RWPE1 (cell line): ENCODE data around the gene BST1.
A peak's percentile ranks its signal among the peaks of the same experiment; 100 is the strongest.

ENCODE experiments used
- CTCF ChIA-PET: fragments of 350-600 bp; sonication (Branson Sonifier 250); formaldehyde crosslinking; extraction: SDS; loops from one replicate; lab custom pipeline; 2021; lab: Yijun Ruan, JAX
- POLR2A ChIA-PET: fragments of 400-600 bp; formaldehyde crosslinking; extraction: SDS; loops from one replicate; lab custom pipeline; 2020; ENCODE audit warnings: antibody characterized with exemption; ENCODE audit not compliant: low non-redundant PET; lab: Yijun Ruan, JAX
- DNase-seq: peaks from one replicate; pipeline ENCODE4 v3.0.0; 2012; ENCODE audit warnings: low spot score
- H3K27ac ChIP-seq: fragments of 450-650 bp; 2 replicates; pipeline ENCODE4 v1.5.1; 2017
- TF ChIP-seq, protein P1 (sequence below): fragments of 450-650 bp; conservative IDR thresholded peaks from 2 replicates; pipeline ENCODE4 v1.5.1; 2017; ENCODE audit warnings: low read depth, mild to moderate bottlenecking

The BST1 gene

DNA sequence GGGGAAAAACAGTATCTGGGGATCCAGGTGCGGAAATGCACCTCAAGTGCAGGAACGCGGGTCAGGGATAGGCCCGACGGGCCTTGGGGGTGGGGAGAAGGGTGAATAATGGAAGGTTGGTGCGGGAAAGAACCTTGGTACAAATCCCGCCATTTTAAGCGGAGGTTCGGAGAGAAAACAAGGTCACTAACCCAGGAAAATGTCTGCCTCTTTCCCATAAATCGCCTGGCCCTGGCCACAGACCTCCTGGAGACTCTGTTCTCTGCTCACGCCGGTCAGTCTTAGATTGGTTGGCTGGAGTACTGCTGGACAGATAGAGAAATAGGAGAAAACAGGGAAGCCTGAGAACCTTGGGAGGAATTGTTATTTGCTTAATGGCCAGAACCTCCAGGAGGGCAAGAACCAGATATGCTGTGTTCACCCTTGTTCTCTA is 46.8 kb upstream of the BST1 start:
- POLR2A ChIA-PET = no interaction called here
- H3K27ac ChIP-seq = peak overlapping the region; percentile 93
- DNase-seq = no peak
- CTCF ChIA-PET = interaction anchor here (0.8 kb wide), 1 partner anchor 26 kb away, joined by 5 read pairs; no protein-coding TSS in a partner anchor
- TF ChIP-seq, protein P1, sequence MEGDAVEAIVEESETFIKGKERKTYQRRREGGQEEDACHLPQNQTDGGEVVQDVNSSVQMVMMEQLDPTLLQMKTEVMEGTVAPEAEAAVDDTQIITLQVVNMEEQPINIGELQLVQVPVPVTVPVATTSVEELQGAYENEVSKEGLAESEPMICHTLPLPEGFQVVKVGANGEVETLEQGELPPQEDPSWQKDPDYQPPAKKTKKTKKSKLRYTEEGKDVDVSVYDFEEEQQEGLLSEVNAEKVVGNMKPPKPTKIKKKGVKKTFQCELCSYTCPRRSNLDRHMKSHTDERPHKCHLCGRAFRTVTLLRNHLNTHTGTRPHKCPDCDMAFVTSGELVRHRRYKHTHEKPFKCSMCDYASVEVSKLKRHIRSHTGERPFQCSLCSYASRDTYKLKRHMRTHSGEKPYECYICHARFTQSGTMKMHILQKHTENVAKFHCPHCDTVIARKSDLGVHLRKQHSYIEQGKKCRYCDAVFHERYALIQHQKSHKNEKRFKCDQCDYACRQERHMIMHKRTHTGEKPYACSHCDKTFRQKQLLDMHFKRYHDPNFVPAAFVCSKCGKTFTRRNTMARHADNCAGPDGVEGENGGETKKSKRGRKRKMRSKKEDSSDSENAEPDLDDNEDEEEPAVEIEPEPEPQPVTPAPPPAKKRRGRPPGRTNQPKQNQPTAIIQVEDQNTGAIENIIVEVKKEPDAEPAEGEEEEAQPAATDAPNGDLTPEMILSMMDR = no peak

DNA sequence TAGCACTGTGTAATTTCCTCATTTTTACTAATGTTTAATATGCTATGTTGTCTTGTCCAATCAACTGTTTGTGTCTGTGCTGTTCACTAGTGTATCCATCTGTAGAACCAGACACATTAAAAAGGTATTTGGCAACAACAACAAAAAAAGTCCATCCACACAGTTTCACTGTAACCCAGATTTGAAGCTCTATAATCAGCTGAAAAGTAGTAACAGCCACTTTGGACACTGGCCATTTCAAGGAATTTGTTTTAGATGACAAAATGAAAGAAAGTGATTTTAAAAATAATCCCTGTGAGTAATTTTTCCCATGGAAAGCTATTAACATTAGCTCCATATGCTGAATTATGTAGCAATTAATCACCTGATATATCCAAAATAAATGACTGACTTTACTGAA is 45.5 kb upstream of the BST1 start:
- DNase-seq = no peak
- POLR2A ChIA-PET = no interaction called here
- CTCF ChIA-PET = no interaction called here
- TF ChIP-seq, protein P1 = no peak
- no peak overlapping the region for H3K27ac ChIP-seq

DNA sequence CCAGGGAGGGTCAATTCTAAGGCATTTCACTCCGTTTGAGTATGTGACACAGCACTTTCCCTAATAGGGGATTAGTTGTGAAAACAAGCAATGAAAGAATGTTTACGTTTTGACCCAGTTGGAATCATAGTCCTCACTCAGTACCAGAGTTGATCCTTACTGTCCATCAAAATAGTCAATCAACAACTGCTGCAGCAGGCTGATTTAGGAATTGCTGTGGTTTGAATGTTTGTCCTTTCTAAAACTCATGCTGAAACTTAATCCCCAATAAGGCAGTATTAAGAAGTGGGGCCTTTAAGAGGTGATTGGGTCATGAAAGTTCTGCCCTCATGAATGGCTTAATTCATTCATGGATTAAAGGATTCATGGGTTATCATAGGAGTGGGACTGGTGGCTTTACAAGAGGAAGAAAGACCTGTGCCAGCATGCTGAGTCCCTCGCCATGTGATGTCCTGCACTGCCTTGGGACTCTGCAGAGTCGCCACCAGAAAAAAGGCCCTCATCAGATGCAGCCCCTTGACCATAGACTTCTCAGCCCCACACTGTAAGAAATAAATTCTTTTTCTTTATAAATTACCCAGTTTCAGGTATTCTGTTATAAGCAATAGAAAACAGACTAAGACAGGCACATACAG is 44.6 kb upstream of the BST1 start:
- no peak for DNase-seq
- H3K27ac ChIP-seq = no peak overlapping the region
- TF ChIP-seq, protein P1 = no peak
- POLR2A ChIA-PET = no interaction called here
- CTCF ChIA-PET = no interaction called here

DNA sequence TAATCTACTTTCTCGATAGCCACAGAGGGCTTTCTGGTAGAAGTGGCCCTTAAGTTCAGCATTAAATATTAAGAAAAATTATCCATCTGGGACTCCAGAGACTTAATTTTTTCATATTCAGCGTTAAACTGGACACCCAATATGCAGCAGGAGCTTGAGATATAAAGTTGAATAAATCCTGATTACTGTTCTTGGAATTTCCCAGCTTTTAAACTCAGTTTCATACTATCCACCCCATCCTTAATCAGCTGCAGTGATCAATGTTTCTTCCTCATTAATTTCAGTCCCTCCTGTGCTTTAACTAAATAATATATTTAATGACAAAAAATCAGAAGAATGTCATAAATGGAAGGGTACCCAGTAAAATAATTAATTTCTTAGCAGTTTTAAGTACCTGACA is 44.1 kb upstream of the BST1 start:
- ChIA-PET CTCF (no interaction called here), POLR2A (no interaction called here)
- no peak overlapping the region for H3K27ac ChIP-seq
- TF ChIP-seq, protein P1 = no peak
- DNase-seq = no peak

DNA sequence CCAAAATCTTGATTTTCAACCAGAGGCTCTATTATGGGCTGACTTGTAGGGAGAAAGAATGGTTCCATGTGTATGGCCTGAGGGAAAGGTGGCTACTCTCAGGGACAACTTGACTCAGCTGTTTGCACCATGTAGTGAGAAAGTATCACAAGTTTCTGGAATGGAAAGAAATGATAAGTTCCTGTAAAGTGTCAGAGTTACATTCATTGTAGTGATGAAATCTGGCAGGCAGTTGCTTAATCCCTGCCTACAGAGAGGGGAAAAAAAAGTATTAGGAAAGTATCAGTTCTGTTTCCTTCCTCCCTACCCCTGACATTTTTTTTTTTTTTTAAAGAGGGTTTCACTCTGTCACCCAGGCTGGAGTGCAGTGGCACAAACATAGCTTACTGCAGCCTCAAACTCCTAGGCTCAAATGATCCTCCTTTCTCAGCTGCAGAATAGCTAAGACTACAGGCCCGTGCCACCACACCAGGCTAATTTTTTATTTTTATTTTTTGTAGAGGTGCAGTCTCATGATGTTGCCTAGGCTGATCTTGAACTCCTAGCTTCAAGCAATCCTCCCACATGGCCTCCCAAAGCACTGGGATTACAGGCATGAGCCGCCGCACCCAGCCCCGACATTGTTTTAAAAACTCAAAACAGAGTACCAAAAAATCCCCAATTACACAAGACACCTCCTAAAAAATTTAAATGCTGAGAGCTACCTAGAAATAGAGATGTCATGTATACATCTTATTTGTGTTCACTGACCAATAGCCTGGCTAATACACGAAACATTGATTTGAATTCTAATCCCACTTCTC is 42.9 kb upstream of the BST1 start:
- ChIA-PET POLR2A (no interaction called here), CTCF (interaction anchor here (0.6 kb wide), 1 partner anchor 41 kb away, joined by 8 read pairs; no protein-coding TSS in a partner anchor)
- H3K27ac ChIP-seq = peak overlapping the region; percentile 62
- DNase-seq = no peak
- TF ChIP-seq, protein P1 = no peak

DNA sequence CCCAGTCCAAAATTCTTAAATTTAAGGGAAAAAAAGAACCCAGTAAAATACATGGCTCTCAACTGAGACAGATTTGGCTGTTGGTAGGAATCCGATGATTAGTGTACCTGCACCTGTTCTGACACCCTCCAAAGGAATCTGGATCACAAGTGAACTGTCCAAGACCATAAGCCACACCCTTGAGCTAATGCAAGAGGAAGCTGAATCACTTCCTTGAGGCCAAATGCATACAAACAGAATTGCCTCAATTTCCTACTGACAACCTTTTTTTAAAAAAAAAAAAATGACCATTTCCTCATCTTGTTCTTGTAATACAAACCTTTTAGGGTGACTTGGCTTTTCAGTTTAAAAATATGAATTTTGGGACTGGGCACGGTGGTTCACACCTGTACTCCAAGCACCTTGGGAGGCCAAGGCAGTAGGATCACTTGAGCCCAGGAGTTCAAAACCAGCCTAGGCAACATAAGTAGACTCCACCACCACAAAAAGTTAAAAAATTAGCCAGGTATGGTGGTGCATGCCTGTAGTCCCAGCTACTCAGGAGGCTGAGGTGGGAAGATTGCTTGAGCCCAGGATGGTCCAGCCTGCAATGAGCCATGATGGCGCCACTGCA is 37.0 kb upstream of the BST1 start:
- TF ChIP-seq, protein P1 = no peak
- peak overlapping the region; percentile 89 for H3K27ac ChIP-seq
- peak; percentile 84 for DNase-seq
- CTCF ChIA-PET = no interaction called here
- POLR2A ChIA-PET = no interaction called here
